H7 (cell line): ENCODE measurements around the gene B3GNT3. TPM values are rescaled to one million over a fixed set of nuclear protein-coding genes. Genes with fewer than 3 reads are reported as not detected.

Source experiments
- DNase-seq: peaks from one replicate; pipeline ENCODE4 v3.0.0; 2012
- H3K27me3 ChIP-seq: 2 replicates; pipeline ENCODE4 v1.6.0; 2011; ENCODE audit warnings: mild to moderate bottlenecking, low read length; ENCODE audit not compliant: control insufficient read depth, insufficient read depth
- H3K36me3 ChIP-seq: replicated peaks from 2 replicates; pipeline ENCODE4 v1.5.1; 2011; ENCODE audit warnings: low read length; ENCODE audit not compliant: control insufficient read depth, insufficient read depth
- H3K4me3 ChIP-seq: 2 replicates; pipeline ENCODE4 v1.5.1; 2011; ENCODE audit warnings: low read depth, mild to moderate bottlenecking, control low read depth, low read length, moderate library complexity; ENCODE audit not compliant: insufficient read depth
- total RNA-seq: library from RNA; depleted of rRNA; stranded (reverse); fragments of >200 nt; shearing (Covaris generic); gene quantifications from 2 replicates; pipeline ENCODE4 v1.2.3, GENCODE V29; 2014; rRNA removed

B3GNT3 gene
- total RNA-seq, result 0.73 and 1.7 TPM in 2 replicates

GRCh38 chr19:17794731-17795494, at the start of gene B3GNT3:
B3GNT3 (plus strand) TSS chr19:17795138; CDS start chr19:17807808, 12,670 bp downstream.
- DNase-seq, result peak; percentile 86
- Histone ChIP-seq H3K36me3 (no peaks in the 10 kb centered on the region), H3K27me3 (peaks cover 15% of the 10 kb centered on the region), H3K4me3 (peak within 1 kb of the TSS; percentile 62)

- peaks cover 3% of the 10 kb centered on the region; the same call in 1 of the 2 replicates for H3K27me3 ChIP-seq
- peak overlapping the region; percentile 74 for H3K4me3 ChIP-seq
- peak; percentile 100 for DNase-seq
- H3K36me3 ChIP-seq, result no peaks in the 10 kb centered on the region
Measured at GRCh38 chr19:17747205-17748098, 47.5 kb upstream of the B3GNT3 start.

GRCh38 chr19:17748884-17749638, 45.9 kb upstream of the B3GNT3 start:
- Histone ChIP-seq H3K36me3 (no peaks in the 10 kb centered on the region), H3K4me3 (no peak overlapping the region)

GRCh38 chr19:17749912-17750317, 45.0 kb upstream of the B3GNT3 start:
- Histone ChIP-seq H3K36me3 (no peaks in the 10 kb centered on the region), H3K4me3 (no peak overlapping the region), H3K27me3 (peaks cover 3% of the 10 kb centered on the region; the same call in 1 of the 2 replicates)
- peak; percentile 43 for DNase-seq

More at GRCh38 chr19:17748884-17749638, 45.9 kb upstream of the B3GNT3 start:
- peaks cover 3% of the 10 kb centered on the region; the same call in 1 of the 2 replicates for H3K27me3 ChIP-seq
- peak; percentile 38 for DNase-seq

- peak; percentile 36 for DNase-seq
- Histone ChIP-seq H3K36me3 (no peaks in the 10 kb centered on the region), H3K27me3 (peaks cover 3% of the 10 kb centered on the region; the same call in 1 of the 2 replicates), H3K4me3 (no peak within 1 kb of the TSS)
Measured at GRCh38 chr19:17751103-17751911, 43.6 kb upstream of the B3GNT3 start, which contains the start of gene FCHO1. FCHO1 (plus strand) TSS chr19:17751477; CDS start chr19:17755165, 3,688 bp downstream.

GRCh38 chr19:17751912-17752273, 43.0 kb upstream of the B3GNT3 start:
- peaks cover 3% of the 10 kb centered on the region; the same call in 1 of the 2 replicates for H3K27me3 ChIP-seq
- no peak for DNase-seq
- no peaks in the 10 kb centered on the region for H3K36me3 ChIP-seq
- no peak overlapping the region for H3K4me3 ChIP-seq

- peaks cover under 1% of the 10 kb centered on the region; the same call in 1 of the 2 replicates for H3K27me3 ChIP-seq
- peak; percentile 12 for DNase-seq
- H3K36me3 ChIP-seq, result no peaks in the 10 kb centered on the region
- H3K4me3 ChIP-seq, result no peak overlapping the region
Measured at GRCh38 chr19:17752865-17753639, 41.9 kb upstream of the B3GNT3 start.

GRCh38 chr19:17753976-17754375, 41.0 kb upstream of the B3GNT3 start:
- Histone ChIP-seq H3K4me3 (no peak overlapping the region), H3K27me3 (no peaks in the 10 kb centered on the region; the same call in 1 of the 2 replicates), H3K36me3 (no peaks in the 10 kb centered on the region)
- peak; percentile 57 for DNase-seq

- no peak overlapping the region for H3K4me3 ChIP-seq
- DNase-seq, result peak; percentile 34
- no peaks in the 10 kb centered on the region for H3K27me3 ChIP-seq
- H3K36me3 ChIP-seq, result no peaks in the 10 kb centered on the region
Measured at GRCh38 chr19:17754634-17755442, 40.1 kb upstream of the B3GNT3 start.

- no peak overlapping the region for H3K4me3 ChIP-seq
- DNase-seq, result no peak
- no peaks in the 10 kb centered on the region for H3K36me3 ChIP-seq
- no peaks in the 10 kb centered on the region for H3K27me3 ChIP-seq
Measured at GRCh38 chr19:17755443-17755890, 39.5 kb upstream of the B3GNT3 start.

GRCh38 chr19:17755977-17756670, 38.8 kb upstream of the B3GNT3 start:
- H3K4me3 ChIP-seq, result no peak overlapping the region
- H3K27me3 ChIP-seq, result no peaks in the 10 kb centered on the region
- DNase-seq, result peak; percentile 94
- H3K36me3 ChIP-seq, result no peaks in the 10 kb centered on the region

- H3K4me3 ChIP-seq, result no peak overlapping the region
- H3K36me3 ChIP-seq, result no peaks in the 10 kb centered on the region
- DNase-seq, result no peak
- H3K27me3 ChIP-seq, result no peaks in the 10 kb centered on the region
Measured at GRCh38 chr19:17757125-17757524, 37.8 kb upstream of the B3GNT3 start.
